K562 (cell line): ENCODE measurements around the gene SOS2. TPM values are rescaled to one million over a fixed set of nuclear protein-coding genes. Genes with fewer than 3 reads are reported as not detected.

Experiments used
- ATAC-seq: fragments of 200-7000 bp; cut with Tn5 transposase; 3 replicates; pipeline ENCODE4 v1.9.1; 2020; ENCODE audit warnings: moderate library complexity
- BruUV-seq: library from RNA; stranded (reverse); fragments of 400-500 nt; replicated peaks from 2 replicates; lab custom pipeline; 2021; lab: Mats Ljungman, UMichigan
- CTCF ChIA-PET: fragments of 300-600 bp; formaldehyde crosslinking; extraction: SDS; loops from one replicate; lab custom pipeline; 2021; ENCODE audit warnings: low intra/inter-chr PET ratio; lab: Yijun Ruan, JAX
- POLR2A ChIA-PET: fragments of 300-600, 350-650 bp; sonication (Branson Sonifier 250); formaldehyde crosslinking; extraction: SDS; loops from one replicate; lab custom pipeline; 2021; ENCODE audit warnings: antibody characterized with exemption, inconsistent platforms; lab: Yijun Ruan, JAX
- DNase-seq, 4 experiments: peaks; one replicate each; pipeline versions ENCODE4 v3.0.0 to v3.0.0-alpha.2; 2011 to 2018; ENCODE audit warnings: low spot score in 3 of 4, mixed read lengths in 3 of 4; ENCODE audit errors: extremely low read depth in 1 of 4
- FAIRE-seq: peaks from 2 replicates; lab custom pipeline; 2011; peaks lifted over from hg19 to GRCh38; lab: Jason Lieb, UNC
- H2AFZ ChIP-seq: 2 replicates; pipeline ENCODE4 v1.6.0; 2011; ENCODE audit warnings: low read depth, low read length, control low read depth, inconsistent platforms
- H3K27ac ChIP-seq: fragments of 200-600 bp; 3 replicates; pipeline ENCODE4 v1.8.0; 2011; ENCODE audit warnings: low read depth, mild to moderate bottlenecking, control low read depth, inconsistent platforms, low read length, moderate library complexity, mixed read lengths; ENCODE audit errors: extremely low read depth
- H3K27me3 ChIP-seq, 2 experiments: fragments of 300-600 bp in 1 of 2; 2 replicates in 1 of 2; 3 replicates in 1 of 2; pipeline versions ENCODE4 v1.6.0 to v1.8.0; 2011; ENCODE audit warnings: inconsistent platforms in 2 of 2, low read length in 2 of 2, mild to moderate bottlenecking in 1 of 2, mixed read lengths in 1 of 2, moderate library complexity in 1 of 2; ENCODE audit not compliant: control insufficient read depth in 2 of 2, insufficient read depth in 2 of 2
- H3K36me3 ChIP-seq: fragments of 300-600 bp; 3 replicates; pipeline ENCODE4 v1.8.0; 2011; ENCODE audit warnings: mild to moderate bottlenecking, low read length, inconsistent platforms; ENCODE audit not compliant: control insufficient read depth, insufficient read depth
- H3K4me1 ChIP-seq, 2 experiments: fragments of 200-600 bp in 1 of 2; replicated peaks in 1 of 2; 2 replicates in 1 of 2; 3 replicates in 1 of 2; pipeline versions ENCODE4 v1.5.1 to v1.8.0; 2011; ENCODE audit warnings: inconsistent platforms in 2 of 2, low read length in 2 of 2, mild to moderate bottlenecking in 1 of 2, mixed read lengths in 1 of 2, moderate library complexity in 1 of 2; ENCODE audit not compliant: control insufficient read depth in 2 of 2, insufficient read depth in 2 of 2
- H3K4me2 ChIP-seq: 2 replicates; pipeline ENCODE4 v1.6.1; 2011; ENCODE audit warnings: low read length, control low read depth, inconsistent platforms, mixed read lengths; ENCODE audit not compliant: insufficient read depth
- H3K4me3 ChIP-seq: fragments of 200-600 bp; sonication (generic), shearing (Covaris generic); 2 replicates; pipeline ENCODE4 v1.5.1; 2016; ENCODE audit warnings: control low read depth, inconsistent platforms
- H3K79me2 ChIP-seq: fragments of 200-600 bp; 3 replicates; pipeline ENCODE4 v1.8.0; 2011; ENCODE audit warnings: low read length, inconsistent platforms; ENCODE audit not compliant: control insufficient read depth, insufficient read depth
- H3K9ac ChIP-seq, 2 experiments: 2 replicates each; pipeline versions ENCODE4 v1.6.0 to v1.6.1; 2011; ENCODE audit warnings: low read depth in 2 of 2, low read length in 2 of 2, control low read depth in 1 of 2, inconsistent platforms in 1 of 2, mild to moderate bottlenecking in 1 of 2, mixed read lengths in 1 of 2; ENCODE audit not compliant: insufficient read depth in 1 of 2
- H3K9me1 ChIP-seq: one replicate; pipeline ENCODE4 v1.6.0; 2011; ENCODE audit warnings: inconsistent platforms, mild to moderate bottlenecking, low read length, moderate library complexity; ENCODE audit not compliant: control insufficient read depth, insufficient read depth
- H3K9me3 ChIP-seq: replicated peaks from 2 replicates; pipeline ENCODE4 v1.5.1; 2011; ENCODE audit warnings: low read depth, low read length, inconsistent platforms; ENCODE audit not compliant: control insufficient read depth, insufficient read depth
- H4K20me1 ChIP-seq: replicated peaks from 2 replicates; pipeline ENCODE4 v1.6.1; 2011; ENCODE audit warnings: low read length, inconsistent platforms, mixed read lengths; ENCODE audit not compliant: control insufficient read depth, insufficient read depth
- EHMT2 ChIP-seq: fragments of 450-650 bp; IDR thresholded peaks from 2 replicates; pipeline ENCODE4 v1.6.1; 2018; ENCODE audit warnings: antibody characterized with exemption
- POLR2H ChIP-seq: IDR thresholded peaks from 2 replicates; pipeline ENCODE4 v1.6.1; 2016; ENCODE audit warnings: missing genetic modification characterization, low read depth, mild to moderate bottlenecking, control low read depth, missing compliant biosample characterization, moderate library complexity
- WGBS: fragments of 100-300 bp; shearing (Covaris generic); methylation state at CpG from one replicate; pipeline ENCODE4 v1.1.6; 2016; ENCODE audit warnings: low coverage, mixed read lengths; ENCODE audit not compliant: insufficient coverage; ENCODE audit errors: missing lambda C conversion rate; 5-methylcytosine and 5-hydroxymethylcytosine counted together
- in situ Hi-C: fragments of 300-500 bp; cut with MboI; formaldehyde crosslinking; loops from 4 replicates; pipeline ENCODE4 v1.15.0; 2018; ENCODE audit warnings: inconsistent platforms, mixed read lengths
- intact Hi-C: fragments of 100-400 bp; cut with micrococcal nuclease; formaldehyde crosslinking; loops from 2 replicates; pipeline ENCODE4 v1.14.2; 2022
- polyA plus RNA-seq, 8 experiments: library from polyadenylated mRNA; depleted of rRNA in 4 of 8; stranded (reverse) in 5 of 8; unstranded in 3 of 8; fragments of >200 nt; fragmentation: Nextera tagmentation in 2 of 8; fragmentation: Illumina TruSeq in 1 of 8; extraction: Ambion mirVana in 2 of 8; extraction: Trizol in 1 of 8; gene quantifications; 2 replicates each; pipeline versions ENCODE4 v1.2.1 to v1.2.3, GENCODE V29; 2011 to 2014; ENCODE audit warnings: inconsistent platforms in 1 of 8, missing spikeins in 1 of 8
- total RNA-seq, 7 experiments: library from RNA; depleted of rRNA in 6 of 7; stranded (reverse); fragments of >200 nt in 6 of 7; fragmentation: Illumina TruSeq in 2 of 7; extraction: Trizol in 2 of 7; gene quantifications; 2 replicates each; pipeline versions ENCODE4 v1.2.1 to v1.2.3, GENCODE V29; 2011 to 2021; ENCODE audit warnings: low replicate concordance in 1 of 7
- TF ChIP-seq, protein P1 (sequence below), 2 experiments: IDR thresholded peaks in 1 of 2; conservative IDR thresholded peaks in 1 of 2; 2 replicates each; pipeline ENCODE4 v1.6.1; 2016; ENCODE audit warnings: low read depth in 2 of 2, mild to moderate bottlenecking in 1 of 2, missing compliant biosample characterization in 1 of 2, missing genetic modification characterization in 1 of 2, moderate library complexity in 1 of 2

SOS2 gene
- total and polyA plus RNA-seq, 9 of the 15 experiments (the other 6 are each of a cell fraction or from before 2014, with no cell fraction given) = 2.2 to 13.1 (median 10.5) TPM

DNA sequence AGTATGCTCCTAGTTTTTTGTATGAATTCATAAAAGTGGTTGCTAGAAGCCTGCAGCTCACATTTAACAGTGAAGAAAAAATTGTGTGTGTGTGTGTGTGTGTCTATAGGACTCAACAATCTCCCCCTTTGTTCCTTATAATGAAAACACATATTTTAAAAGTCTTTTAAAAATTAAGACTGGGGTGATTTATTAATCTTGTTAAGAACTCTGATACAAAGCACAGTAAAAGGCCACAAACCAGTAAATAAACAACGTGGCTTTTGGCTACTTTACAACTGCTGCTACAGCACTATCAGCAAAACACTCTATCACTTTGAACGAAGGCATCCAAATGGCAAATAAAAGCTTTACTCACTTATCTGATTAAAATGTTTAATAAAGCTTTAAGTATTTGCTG, 114.4 kb downstream of the SOS2 start:
- Histone ChIP-seq H3K9me1 (no peaks in the 10 kb centered on the region), H3K9ac (peak overlapping the region in 1 of 2 experiments; percentile 80; a peak in 2 of 4 replicates), H3K4me2 (peak overlapping the region; percentile 82), H3K27me3 (no peaks in the 10 kb centered on the region), H3K4me1 (peaks cover 4 to 6% of the 10 kb centered on the region in 2 experiments; a peak in 4 of 5 replicates), H3K79me2 (peaks cover 24% of the 10 kb centered on the region), H3K4me3 (peak overlapping the region; percentile 76; the same call in 1 of the 2 replicates), H3K9me3 (no peaks in the 10 kb centered on the region), H3K36me3 (peaks cover 37% of the 10 kb centered on the region; the same call in 2 of the 3 replicates), H2AFZ (peak overlapping the region; percentile 92), H4K20me1 (no peaks in the 10 kb centered on the region), H3K27ac (peak overlapping the region; percentile 70)
- intact Hi-C loops (loop anchor here (5.0 to 10.0 kb wide), 2 partner anchors 118 to 415 kb away; partner anchors contain the start of genes MAP4K5 and SOS2), in situ Hi-C loops (loop anchor here (25.0 kb wide), 1 partner anchor 480 kb away; the partner anchor contains the start of gene DNAAF2)
- FAIRE-seq (no peak), ATAC-seq (no peak), DNase-seq (no peak)
- POLR2A ChIA-PET = interaction anchor here (1.2 to 1.6 kb wide), 3 partner anchors 10 to 265 kb away, joined by 3 to 7 read pairs (median 3); no protein-coding TSS in a partner anchor
- BruUV-seq = no TSS peak
- TF ChIP-seq, protein P1, sequence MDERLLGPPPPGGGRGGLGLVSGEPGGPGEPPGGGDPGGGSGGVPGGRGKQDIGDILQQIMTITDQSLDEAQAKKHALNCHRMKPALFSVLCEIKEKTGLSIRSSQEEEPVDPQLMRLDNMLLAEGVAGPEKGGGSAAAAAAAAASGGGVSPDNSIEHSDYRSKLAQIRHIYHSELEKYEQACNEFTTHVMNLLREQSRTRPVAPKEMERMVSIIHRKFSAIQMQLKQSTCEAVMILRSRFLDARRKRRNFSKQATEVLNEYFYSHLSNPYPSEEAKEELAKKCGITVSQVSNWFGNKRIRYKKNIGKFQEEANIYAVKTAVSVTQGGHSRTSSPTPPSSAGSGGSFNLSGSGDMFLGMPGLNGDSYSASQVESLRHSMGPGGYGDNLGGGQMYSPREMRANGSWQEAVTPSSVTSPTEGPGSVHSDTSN (CRISPR knock-in tag; IDR thresholded peaks at IDR 0.05; ENCODE audit: low read depth) = no peak
- TF ChIP-seq, protein P1 (tag; conservative IDR thresholded peaks at IDR 0.05; ENCODE audit: low read depth) = 0 out of 2 replicates have a peak, but pooled peaks have one; percentile 5
- 0 out of 2 replicates have a peak, but pooled peaks have one; percentile 35 for TF ChIP-seq POLR2H (tag)
- TF ChIP-seq EHMT2 = no peak
- 31% methylated on average over 2 of the region's 2 CpGs for WGBS
- CTCF ChIA-PET = no interaction called here
